ENCODE results near the gene MSI1. TPM values are rescaled to one million over a fixed set of nuclear protein-coding genes. Genes with fewer than 3 reads are reported as not detected.

MSI1 gene
- total RNA-seq, 2 donors from 2014 or later = 0.93 to 2.9 TPM

DNA sequence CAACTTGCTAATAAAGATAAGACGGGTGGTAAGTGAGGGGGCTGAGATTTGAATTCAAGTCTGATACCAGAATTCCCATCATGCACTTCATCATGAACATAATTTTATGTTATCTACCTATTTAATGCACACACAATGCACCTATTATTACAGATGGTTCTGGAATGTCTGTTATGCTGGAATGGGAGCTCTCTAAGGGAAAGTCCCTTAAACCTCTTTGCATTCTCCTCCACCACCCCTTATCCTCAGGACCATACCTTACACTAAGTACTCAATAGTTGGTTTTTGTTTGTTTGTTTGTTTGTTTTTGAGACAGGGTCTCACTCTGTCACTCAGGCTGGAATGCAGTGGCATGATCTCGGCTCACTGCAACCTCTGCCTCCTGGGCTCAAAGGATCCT, 7.0 kb upstream of the MSI1 start:
- H3K27me3 ChIP-seq = no peaks in the 10 kb centered on the region
- H3K9me3 ChIP-seq = no peaks in the 10 kb centered on the region
- DNase-seq (ENCODE audit: low spot score) = no peak
- H3K36me3 ChIP-seq = no peaks in the 10 kb centered on the region
- no peaks in the 10 kb centered on the region for H3K4me1 ChIP-seq
- H3K27ac ChIP-seq = no peak overlapping the region
- no peak overlapping the region for H3K4me3 ChIP-seq
- TF ChIP-seq, protein P1, sequence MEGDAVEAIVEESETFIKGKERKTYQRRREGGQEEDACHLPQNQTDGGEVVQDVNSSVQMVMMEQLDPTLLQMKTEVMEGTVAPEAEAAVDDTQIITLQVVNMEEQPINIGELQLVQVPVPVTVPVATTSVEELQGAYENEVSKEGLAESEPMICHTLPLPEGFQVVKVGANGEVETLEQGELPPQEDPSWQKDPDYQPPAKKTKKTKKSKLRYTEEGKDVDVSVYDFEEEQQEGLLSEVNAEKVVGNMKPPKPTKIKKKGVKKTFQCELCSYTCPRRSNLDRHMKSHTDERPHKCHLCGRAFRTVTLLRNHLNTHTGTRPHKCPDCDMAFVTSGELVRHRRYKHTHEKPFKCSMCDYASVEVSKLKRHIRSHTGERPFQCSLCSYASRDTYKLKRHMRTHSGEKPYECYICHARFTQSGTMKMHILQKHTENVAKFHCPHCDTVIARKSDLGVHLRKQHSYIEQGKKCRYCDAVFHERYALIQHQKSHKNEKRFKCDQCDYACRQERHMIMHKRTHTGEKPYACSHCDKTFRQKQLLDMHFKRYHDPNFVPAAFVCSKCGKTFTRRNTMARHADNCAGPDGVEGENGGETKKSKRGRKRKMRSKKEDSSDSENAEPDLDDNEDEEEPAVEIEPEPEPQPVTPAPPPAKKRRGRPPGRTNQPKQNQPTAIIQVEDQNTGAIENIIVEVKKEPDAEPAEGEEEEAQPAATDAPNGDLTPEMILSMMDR (IDR thresholded peaks at IDR 0.05) = no peak

DNA sequence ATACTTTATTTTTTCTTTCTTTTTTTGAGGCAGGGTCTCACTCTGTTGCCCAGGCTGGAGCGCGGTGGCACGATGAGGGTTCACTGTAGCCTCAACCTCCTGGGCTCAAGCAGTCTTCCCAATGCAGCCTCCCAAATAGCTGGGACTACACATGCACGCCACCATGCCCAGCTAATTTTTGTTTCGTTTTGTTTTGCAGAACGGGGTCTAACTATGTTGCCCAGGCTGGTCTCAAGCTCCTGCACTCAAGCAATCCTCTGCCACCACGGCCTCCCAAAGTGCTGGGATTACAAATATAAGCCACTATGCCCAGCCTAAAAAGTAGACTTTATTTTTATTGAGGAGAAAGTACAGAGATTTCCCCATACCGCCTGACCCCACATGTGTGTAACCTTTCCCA, 4.7 kb upstream of the MSI1 start:
- H3K9me3 ChIP-seq = no peaks in the 10 kb centered on the region
- H3K4me3 ChIP-seq = no peak overlapping the region
- peaks cover 0 to 6% of the 10 kb centered on the region in 2 donors for H3K4me1 ChIP-seq
- TF ChIP-seq, protein P1 (IDR thresholded peaks at IDR 0.05) = no peak
- H3K27me3 ChIP-seq = no peaks in the 10 kb centered on the region
- no peak for DNase-seq (ENCODE audit: low spot score)
- no peaks in the 10 kb centered on the region for H3K36me3 ChIP-seq
- H3K27ac ChIP-seq = no peak overlapping the region

DNA sequence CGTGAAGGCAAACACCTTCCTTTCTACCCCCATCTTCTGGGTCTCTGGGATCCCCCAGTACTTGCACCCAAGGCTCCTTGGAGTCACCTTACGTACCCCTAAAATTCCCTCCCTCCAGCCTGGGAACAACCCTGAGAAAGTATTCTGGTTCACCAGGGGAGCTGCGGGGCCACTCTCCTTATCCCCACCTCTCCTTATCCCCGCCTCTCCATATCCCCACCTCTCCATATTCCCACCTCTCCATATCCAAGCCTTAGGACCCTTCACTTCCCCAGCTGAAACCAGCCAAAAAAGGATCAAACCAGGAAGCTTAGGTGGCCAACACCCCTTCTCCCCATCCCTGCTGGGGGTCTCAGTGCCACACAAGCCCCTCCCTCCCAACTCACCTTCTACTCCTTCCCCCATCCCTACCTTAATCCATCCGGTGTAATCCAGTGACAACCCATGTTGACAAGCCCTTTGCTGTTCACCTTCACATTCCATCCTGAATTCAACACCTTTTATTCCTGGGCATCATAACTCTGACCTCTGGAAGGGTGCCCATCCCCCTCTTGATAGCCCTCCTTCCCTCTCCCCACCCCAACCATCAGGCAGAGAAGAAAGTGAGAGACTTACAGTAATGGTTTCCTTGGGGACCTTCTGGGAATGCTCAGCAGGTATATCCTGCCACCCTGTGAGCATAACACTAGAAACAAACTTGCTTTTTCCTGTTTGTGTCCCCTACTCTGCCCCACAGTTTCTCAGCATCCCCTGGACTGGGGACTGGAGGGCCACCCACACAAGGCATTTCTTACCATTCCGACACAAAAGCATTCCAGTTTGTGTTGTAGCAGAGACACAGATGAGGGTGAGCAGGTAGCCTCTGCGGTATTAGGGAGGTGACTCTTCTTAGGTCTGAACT, 1.6 kb upstream of the MSI1 start:
- H3K27me3 ChIP-seq = no peaks in the 10 kb centered on the region
- no peak for DNase-seq (ENCODE audit: low spot score)
- TF ChIP-seq, protein P1 (IDR thresholded peaks at IDR 0.05) = no peak

DNA sequence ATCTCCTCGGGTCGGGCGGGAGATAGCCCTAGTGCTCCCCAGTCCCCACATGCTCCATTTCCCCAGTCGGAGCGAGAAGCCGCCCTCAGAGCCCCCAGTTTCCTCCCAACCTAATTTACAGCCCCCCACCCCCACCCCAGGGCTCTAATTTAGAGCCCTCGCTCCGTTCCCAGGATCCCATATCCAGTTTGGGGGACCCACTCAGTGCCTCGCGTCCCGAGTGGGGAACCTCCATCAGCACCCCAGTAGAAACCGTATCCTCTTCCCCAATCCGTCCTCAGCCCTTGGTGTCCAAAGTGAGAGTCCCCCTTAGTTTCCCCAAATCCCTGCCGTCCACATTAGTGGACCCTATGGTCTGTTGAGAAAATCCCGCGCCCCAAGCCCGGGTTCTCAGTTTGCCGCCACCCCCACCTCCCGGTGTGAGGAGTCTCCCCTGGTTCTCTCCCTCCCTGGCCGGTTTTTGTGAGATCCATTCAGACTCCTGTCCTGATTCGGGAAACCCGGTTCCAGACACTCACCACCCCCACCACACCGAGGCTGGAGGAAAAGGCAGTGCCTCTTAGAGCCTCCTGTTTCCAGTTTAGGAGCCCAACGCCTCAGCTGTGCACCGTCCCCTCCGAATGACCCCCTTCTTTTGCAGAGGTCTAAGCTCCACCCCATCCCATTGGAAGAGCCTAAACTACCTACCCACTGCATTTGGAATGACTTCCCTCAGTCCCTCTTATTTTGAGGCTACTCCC, 809 bp upstream of the MSI1 start:
- H3K4me1 ChIP-seq = peaks cover 0 to 17% of the 10 kb centered on the region in 2 donors
- H3K27ac ChIP-seq = no peak overlapping the region
- TF ChIP-seq, protein P1 (IDR thresholded peaks at IDR 0.05) = no peak
- H3K9me3 ChIP-seq = no peaks in the 10 kb centered on the region
- H3K36me3 ChIP-seq = no peaks in the 10 kb centered on the region
- H3K27me3 ChIP-seq = no peaks in the 10 kb centered on the region
- peak overlapping the region; percentile 61 to 62 for H3K4me3 ChIP-seq
- DNase-seq (ENCODE audit: low spot score) = no peak

More for the DNA sequence above, 1.6 kb upstream of the MSI1 start:
- H3K27ac ChIP-seq = no peak overlapping the region
- no peaks in the 10 kb centered on the region for H3K9me3 ChIP-seq
- peaks cover 0 to 17% of the 10 kb centered on the region in 2 donors for H3K4me1 ChIP-seq
- H3K4me3 ChIP-seq = no peak overlapping the region
- H3K36me3 ChIP-seq = no peaks in the 10 kb centered on the region

DNA sequence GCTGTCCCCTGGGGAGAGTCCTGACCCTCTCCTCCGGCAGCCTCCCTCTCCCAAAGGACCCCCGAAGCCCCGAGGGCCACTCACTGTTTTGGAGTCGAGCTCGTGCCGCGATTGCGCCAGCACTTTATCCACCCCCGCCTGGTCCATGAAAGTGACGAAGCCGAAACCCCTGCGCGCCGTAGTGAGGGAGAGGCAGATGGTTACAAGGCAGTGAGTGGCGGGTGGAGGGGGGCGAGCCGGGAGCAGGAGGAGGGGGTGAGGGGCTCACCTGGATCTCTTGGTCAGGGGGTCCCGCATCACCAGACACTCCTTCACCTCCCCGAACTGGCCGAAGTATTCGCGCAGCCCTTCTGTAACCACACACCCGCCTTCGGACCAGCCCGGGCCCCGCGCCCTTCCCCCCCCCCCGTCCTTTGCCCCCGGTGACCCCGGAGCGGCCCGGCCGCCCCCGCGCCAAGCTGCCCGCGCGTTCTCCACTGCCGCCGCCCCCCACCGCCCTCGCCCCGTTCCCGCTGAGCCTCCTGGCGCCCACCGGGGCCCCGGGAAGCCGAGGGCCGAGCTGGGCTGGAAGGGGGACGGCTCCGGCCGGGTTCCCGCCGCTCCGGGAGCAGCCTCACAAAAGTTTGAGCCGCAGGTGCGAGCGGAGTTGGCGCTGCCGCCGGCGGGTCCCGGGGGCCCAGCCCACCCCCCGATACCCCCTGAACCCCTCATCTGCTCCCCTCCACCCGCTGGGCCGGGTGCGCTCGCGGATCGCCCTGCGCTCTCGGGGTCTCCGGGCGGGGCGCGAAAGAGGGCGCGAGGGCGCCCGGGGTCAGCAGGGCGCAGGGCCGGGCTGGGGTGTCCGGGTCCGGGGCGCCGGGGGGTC, 808 bp downstream of the MSI1 start:
- H3K36me3 ChIP-seq = no peaks in the 10 kb centered on the region
- TF ChIP-seq, protein P1 (IDR thresholded peaks at IDR 0.05) = no peak
- no peak for DNase-seq (ENCODE audit: low spot score)
- H3K27me3 ChIP-seq = no peaks in the 10 kb centered on the region
- H3K9me3 ChIP-seq = no peaks in the 10 kb centered on the region
- H3K4me3 ChIP-seq = peak overlapping the region; percentile 61 to 62
- peak overlapping the region; percentile 15 to 73 for H3K27ac ChIP-seq
- H3K4me1 ChIP-seq = peaks cover 0 to 17% of the 10 kb centered on the region in 2 donors

Measured in right atrium auricular region (tissue), 2 donors.